Stimulated activated naive CD8-positive, alpha-beta T cell treated with anti-CD3 and anti-CD28 coated beads, Interleukin-15, amount 100 ng/mL, for 72 hours (primary cell): Measurements from ENCODE around the gene CDH24.
"Not testable (repeated sequence)": the region's sequence is repeated elsewhere in the genome, so short reads cannot be mapped to it uniquely, and the experiment has no call there.

ENCODE experiments used
- ATAC-seq: fragments of 150-1000 bp; cut with Tn5 transposase; 2 replicates; pipeline ENCODE4 v1.10.0; 2021; ENCODE audit warnings: mild to moderate bottlenecking, moderate library complexity
- DNase-seq, 2 donors: peaks; one replicate each; pipeline ENCODE4 v3.0.0; 2021 to 2022
- H3K27ac Mint-ChIP-seq, 2 donors: one replicate each; pipeline ENCODE4 v1.8.0; 2022; ENCODE audit warnings: mild to moderate bottlenecking in 2 of 2, mixed read lengths in 2 of 2, moderate library complexity in 2 of 2
- H3K27me3 Mint-ChIP-seq: one replicate; pipeline ENCODE4 v1.8.0; 2022; ENCODE audit warnings: mixed read lengths
- H3K4me1 Mint-ChIP-seq: one replicate; pipeline ENCODE4 v1.8.0; 2022; ENCODE audit warnings: mild to moderate bottlenecking, mixed read lengths
- H3K4me3 Mint-ChIP-seq, 2 donors: one replicate each; pipeline ENCODE4 v1.8.0; 2022; ENCODE audit warnings: mild to moderate bottlenecking in 2 of 2, mixed read lengths in 2 of 2, moderate library complexity in 1 of 2
- H3K9me3 Mint-ChIP-seq, 2 donors: one replicate each; pipeline ENCODE4 v1.8.0; 2022; ENCODE audit warnings: mixed read lengths in 2 of 2

CDH24 gene

GRCh38 chr14:23008831-23009230 lies 48.5 kb downstream of the CDH24 start:
- no peaks in the 10 kb centered on the region for H3K27me3 Mint-ChIP-seq
- H3K4me1 Mint-ChIP-seq = peaks cover 40% of the 10 kb centered on the region
- ATAC-seq (no peak), DNase-seq (no peak)
- peak overlapping the region in 1 of 2 donors; percentile 3 for H3K27ac Mint-ChIP-seq
- no peaks in the 10 kb centered on the region for H3K9me3 Mint-ChIP-seq
- peak overlapping the region; percentile 88 to 96 for H3K4me3 Mint-ChIP-seq

GRCh38 chr14:23006544-23007419 lies 50.5 kb downstream of the CDH24 start:
- Mint-ChIP-seq H3K27ac (peak overlapping the region; percentile 98), H3K4me1 (peaks cover 40% of the 10 kb centered on the region), H3K9me3 (no peaks in the 10 kb centered on the region), H3K4me3 (peak overlapping the region; percentile 97 to 98), H3K27me3 (no peaks in the 10 kb centered on the region)
- DNase-seq (peak; percentile 97 to 99), ATAC-seq (peak; percentile 98)

- no peak for ATAC-seq
Measured at GRCh38 chr14:23006188-23006534, 51.2 kb downstream of the CDH24 start.

GRCh38 chr14:23005451-23006187 lies 51.7 kb downstream of the CDH24 start:
- Mint-ChIP-seq H3K27me3 (no peaks in the 10 kb centered on the region), H3K4me3 (peak overlapping the region; percentile 97 to 98), H3K27ac (peak overlapping the region in 1 of 2 donors; percentile 98), H3K4me1 (peaks cover 39% of the 10 kb centered on the region), H3K9me3 (no peaks in the 10 kb centered on the region)
- DNase-seq (no peak), ATAC-seq (no peak)

More at GRCh38 chr14:23006188-23006534, 51.2 kb downstream of the CDH24 start:
- DNase-seq = no peak
- peak overlapping the region; percentile 97 to 98 for H3K4me3 Mint-ChIP-seq
- no peaks in the 10 kb centered on the region for H3K27me3 Mint-ChIP-seq
- peaks cover 40% of the 10 kb centered on the region for H3K4me1 Mint-ChIP-seq
- H3K9me3 Mint-ChIP-seq = no peaks in the 10 kb centered on the region
- peak overlapping the region; percentile 98 for H3K27ac Mint-ChIP-seq

GRCh38 chr14:23004274-23004673 lies 53.0 kb downstream of the CDH24 start:
- H3K27me3 Mint-ChIP-seq, ATAC-seq, DNase-seq, H3K4me3 Mint-ChIP-seq, H3K9me3 Mint-ChIP-seq, H3K27ac Mint-ChIP-seq: not testable (repeated sequence)
- H3K4me1 Mint-ChIP-seq = peaks cover 30% of the 10 kb centered on the region

- H3K27ac Mint-ChIP-seq = no peak overlapping the region
- no peaks in the 10 kb centered on the region for H3K27me3 Mint-ChIP-seq
- no peak for DNase-seq
- peaks cover 13% of the 10 kb centered on the region for H3K4me1 Mint-ChIP-seq
- H3K9me3 Mint-ChIP-seq = no peaks in the 10 kb centered on the region
- no peak overlapping the region for H3K4me3 Mint-ChIP-seq
- no peak for ATAC-seq
Measured at GRCh38 chr14:23002592-23002991, 54.7 kb downstream of the CDH24 start.

- DNase-seq (no peak), ATAC-seq (no peak)
- H3K27me3 Mint-ChIP-seq = no peaks in the 10 kb centered on the region
- H3K9me3 Mint-ChIP-seq = no peaks in the 10 kb centered on the region
- H3K4me1 Mint-ChIP-seq = no peaks in the 10 kb centered on the region
- H3K27ac Mint-ChIP-seq = no peak overlapping the region
- no peak overlapping the region for H3K4me3 Mint-ChIP-seq
Measured at GRCh38 chr14:23000860-23001259, 56.5 kb downstream of the CDH24 start.

GRCh38 chr14:22998329-22999012 lies 58.8 kb downstream of the CDH24 start:
- ATAC-seq = no peak
- Mint-ChIP-seq H3K9me3 (no peaks in the 10 kb centered on the region), H3K4me1 (peaks cover 5% of the 10 kb centered on the region), H3K27me3 (no peaks in the 10 kb centered on the region), H3K27ac (no peak overlapping the region), H3K4me3 (no peak overlapping the region)
- no peak for DNase-seq

GRCh38 chr14:22997676-22998323 lies 59.5 kb downstream of the CDH24 start:
- H3K27me3 Mint-ChIP-seq = no peaks in the 10 kb centered on the region
- no peak overlapping the region for H3K27ac Mint-ChIP-seq
- no peak for ATAC-seq
- no peak for DNase-seq
- no peaks in the 10 kb centered on the region for H3K9me3 Mint-ChIP-seq
- peaks cover 5% of the 10 kb centered on the region for H3K4me1 Mint-ChIP-seq
- no peak overlapping the region for H3K4me3 Mint-ChIP-seq
